Activated naive CD4-positive, alpha-beta T cell treated with Interleukin-2 at 50 U/mL for 16 hours (primary cell): ENCODE results near the gene GRM8.
A peak's percentile ranks its signal among the peaks of the same experiment; 100 is the strongest.
"Not testable (repeated sequence)": the region's sequence is repeated elsewhere in the genome, so short reads cannot be mapped to it uniquely, and the experiment has no call there.

Experiments used
- DNase-seq: peaks from one replicate; pipeline ENCODE4 v3.0.0-alpha.2; 2020

Gene GRM8

GRCh38 chr7:126702242-126703016, 550.3 kb downstream of the GRM8 start:
- DNase-seq: no peak

- peak; percentile 62 for DNase-seq
These were observed 551.7 kb downstream of the GRM8 start for GRCh38 chr7:126700807-126701604.

DNA sequence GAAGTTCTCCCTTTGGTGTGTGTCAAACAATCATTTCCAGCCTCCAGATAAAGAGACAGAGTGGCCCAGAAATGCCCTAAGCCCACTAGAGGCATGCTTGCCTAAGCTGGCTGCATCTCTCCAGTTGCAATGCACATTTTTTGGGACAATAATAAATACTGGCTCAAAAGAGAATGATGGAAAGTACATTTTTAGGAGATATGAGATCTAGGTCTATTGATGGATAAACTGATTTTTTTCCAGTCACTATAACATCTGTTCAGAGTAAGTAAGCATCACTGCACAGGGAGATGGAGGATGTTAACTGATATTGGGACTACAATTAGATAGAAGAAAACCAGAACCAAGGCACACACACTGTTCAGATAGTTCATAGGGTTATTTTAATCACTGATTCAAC, 553.0 kb downstream of the GRM8 start:
- no peak for DNase-seq

DNA sequence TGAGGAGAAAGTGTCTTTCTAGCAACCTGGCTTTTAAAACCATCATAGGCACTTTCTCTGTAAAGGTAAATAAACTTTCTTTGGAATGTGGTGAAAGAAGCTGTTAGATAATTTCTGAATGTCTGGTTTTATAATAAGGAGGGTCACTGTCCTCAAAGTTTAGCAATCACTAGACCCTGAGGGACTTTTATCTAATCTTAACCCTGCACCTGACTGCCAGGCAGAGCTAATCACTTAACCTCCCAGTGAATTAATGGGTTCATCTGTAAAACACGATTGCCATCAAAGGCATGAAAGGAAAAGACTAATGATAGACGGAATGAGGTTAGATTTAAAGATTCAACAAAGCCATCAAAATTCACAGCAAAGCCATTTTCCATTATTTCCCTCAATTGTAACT, 553.8 kb downstream of the GRM8 start:
- DNase-seq: no peak

DNA sequence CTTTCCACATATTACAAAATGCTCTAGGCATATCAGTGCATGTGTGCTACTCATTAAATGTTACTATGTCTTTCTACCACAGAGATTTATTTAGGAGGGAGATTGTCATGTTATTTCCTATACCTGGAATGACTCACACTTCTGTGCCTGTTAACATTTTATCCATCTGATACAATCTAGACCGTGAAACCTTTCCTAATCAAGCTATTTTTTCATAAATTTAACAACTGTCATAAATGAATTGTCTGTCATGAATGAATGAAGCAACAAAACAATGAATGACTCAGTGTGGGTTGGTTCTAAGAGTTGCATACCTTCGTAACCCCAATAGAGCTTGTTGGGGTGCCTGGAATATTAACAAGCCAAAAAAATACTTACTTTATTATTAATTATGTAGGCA, 554.3 kb downstream of the GRM8 start:
- DNase-seq: no peak

DNA sequence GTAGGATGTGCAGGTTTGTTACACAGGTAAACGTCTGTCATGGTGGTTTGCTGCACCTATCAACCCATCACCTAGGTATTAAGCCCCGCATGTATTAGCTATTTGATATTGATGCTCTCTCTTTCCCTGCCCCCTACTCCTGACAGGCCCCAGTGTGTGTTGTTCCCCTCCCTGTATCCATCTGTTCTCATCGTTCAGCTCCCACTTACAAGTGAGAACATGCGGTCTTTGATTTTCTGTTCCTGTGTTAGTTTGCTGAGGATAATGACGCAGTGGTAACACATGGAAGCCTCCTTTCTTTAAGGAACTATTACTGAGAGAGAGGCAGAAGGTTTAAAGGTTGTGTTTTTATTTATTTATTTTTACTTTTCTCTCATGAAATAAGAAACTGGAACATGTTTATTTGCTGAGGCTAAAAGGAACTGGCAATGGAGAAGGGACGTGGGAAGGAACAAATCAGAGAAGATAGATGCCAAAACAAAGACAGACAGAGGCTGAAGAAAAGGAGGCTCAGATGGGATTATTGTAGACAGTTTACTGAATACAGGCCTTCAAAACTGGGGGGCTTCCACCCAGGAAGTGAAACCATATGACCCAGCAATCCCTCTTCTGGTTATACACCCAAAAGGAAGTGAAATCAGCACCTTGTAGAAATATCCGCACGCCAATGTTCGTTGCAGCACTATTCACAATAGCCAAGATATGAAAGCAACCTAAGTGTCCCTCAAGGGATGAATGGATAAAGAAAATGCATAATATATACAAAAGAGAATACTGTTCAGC, 556.3 kb downstream of the GRM8 start:
- DNase-seq: no peak

DNA sequence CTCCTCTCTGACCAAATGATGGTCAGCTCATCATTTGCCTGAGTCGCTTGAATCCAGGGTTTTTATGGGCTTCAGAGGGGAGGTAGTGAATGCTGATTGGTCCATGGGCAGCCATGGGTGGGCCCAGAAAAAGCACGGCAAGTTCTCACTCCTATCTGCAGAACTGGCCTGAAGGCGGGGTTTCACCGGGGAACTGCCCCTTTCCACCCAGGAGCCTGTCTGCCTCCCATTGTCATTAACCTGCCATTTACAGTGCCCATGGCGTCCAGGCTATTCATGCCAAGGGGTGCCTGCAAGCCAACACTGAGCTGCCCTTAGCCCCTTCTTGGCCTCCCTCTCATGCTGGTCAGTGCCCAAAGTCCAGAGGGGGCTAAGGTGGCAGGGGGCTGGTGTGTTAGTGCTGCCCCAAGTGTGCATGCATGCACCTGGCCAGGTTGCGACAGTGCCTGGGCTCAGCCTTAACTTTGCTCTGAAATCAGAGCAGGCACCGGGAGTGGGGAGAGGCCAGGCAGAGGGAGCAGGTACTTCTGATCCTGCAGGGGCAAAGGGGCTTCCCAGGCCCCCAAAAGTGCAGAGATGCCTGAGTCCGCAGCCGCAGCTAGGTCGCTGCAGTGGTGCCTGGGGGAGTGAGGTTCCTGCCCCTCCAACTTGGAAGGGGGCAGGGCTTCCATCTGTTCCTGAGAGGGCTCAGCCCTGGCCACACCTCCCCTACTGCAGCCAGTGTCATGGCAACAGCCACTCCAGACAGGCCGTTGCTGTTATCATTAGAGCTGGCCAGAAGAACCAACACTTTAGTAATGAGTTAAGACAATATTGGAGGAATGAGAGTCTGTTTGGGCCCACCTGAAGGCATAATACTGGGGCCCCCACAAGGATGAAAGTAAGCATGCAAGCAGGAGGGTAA, 561.6 kb downstream of the GRM8 start:
- DNase-seq: no peak

DNA sequence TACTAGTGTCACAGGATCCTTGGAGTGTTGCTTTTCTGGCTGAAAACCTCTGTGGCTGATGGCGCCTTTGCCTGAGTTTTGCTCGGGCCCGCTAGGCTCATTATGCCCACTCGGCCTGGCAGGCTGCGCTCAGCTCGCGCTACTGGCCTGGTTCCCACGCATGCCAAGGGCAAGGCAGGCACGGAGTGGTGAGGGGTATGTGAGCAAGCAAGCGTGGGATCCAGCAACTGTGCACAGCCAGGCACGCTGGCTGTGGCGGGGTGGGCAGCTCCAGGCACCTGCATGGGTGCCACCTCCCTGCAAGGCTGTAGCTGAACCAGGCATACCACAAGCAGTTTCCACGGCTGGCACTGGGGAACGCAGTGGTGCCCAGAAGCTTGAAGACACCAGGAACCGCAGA, 562.6 kb downstream of the GRM8 start:
- DNase-seq: no peak

- DNase-seq: no peak
These were observed 563.7 kb downstream of the GRM8 start for GRCh38 chr7:126689037-126689436.

- no peak for DNase-seq
These were observed 566.3 kb downstream of the GRM8 start for GRCh38 chr7:126686474-126686873.

DNA sequence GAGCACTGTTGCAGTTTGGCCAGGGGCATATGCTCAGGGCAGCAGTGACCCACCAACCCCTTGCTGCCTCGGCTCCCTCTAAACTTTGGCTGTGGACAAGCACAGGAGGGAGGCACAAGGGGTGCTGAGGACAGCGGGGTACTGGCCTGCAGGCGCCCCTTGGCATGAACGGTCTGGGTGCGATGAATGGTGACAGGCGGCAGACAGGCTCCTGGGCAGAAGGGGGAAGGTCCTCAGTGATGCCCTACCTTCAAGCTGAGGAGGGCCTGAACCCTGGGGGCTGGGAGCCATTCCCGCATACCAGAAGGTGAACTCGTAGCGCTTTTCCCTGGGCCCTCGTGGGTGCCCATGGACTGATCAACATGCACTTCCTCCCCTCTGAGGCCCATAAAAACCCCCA, 567.1 kb downstream of the GRM8 start:
- DNase-seq: no peak

GRCh38 chr7:126685018-126685573, 567.6 kb downstream of the GRM8 start:
- no peak for DNase-seq

DNA sequence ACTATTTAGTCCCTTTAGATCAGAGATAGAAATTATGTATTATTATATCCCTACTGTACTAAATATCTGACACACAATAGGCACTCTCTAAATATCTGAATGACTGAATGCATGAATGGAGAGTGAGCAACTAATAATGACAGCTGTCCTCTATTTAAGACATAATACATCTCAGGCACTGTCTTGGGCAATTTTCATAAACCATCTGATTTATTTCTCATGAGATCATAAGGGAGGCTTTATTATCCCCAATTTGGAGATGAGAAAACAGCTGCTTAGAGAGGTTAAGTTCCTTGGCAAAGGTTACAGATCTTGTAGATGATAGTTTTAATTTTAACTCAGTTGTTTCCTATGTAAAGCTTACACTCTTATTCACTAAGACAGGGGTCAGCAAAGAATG, 570.6 kb downstream of the GRM8 start:
- DNase-seq: no peak

DNA sequence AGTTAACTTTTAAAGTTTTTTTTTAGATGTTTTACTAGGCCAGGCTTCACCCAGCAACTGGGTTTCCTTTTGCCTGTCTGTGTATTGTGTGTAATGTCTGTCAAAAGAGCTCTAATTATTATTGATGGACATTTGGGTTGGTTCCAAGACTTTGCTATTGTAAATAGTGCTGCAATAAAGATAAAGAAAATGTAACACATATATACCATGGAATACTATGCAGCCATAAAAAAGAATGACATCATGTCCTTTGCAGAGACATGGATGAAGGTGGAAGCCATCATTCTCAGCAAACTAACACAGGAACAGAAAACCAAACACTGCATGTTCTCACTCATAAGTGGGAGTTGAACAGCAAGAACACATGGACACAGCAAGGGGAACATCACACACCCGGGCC, 584.0 kb downstream of the GRM8 start:
- not testable (repeated sequence) for DNase-seq

DNA sequence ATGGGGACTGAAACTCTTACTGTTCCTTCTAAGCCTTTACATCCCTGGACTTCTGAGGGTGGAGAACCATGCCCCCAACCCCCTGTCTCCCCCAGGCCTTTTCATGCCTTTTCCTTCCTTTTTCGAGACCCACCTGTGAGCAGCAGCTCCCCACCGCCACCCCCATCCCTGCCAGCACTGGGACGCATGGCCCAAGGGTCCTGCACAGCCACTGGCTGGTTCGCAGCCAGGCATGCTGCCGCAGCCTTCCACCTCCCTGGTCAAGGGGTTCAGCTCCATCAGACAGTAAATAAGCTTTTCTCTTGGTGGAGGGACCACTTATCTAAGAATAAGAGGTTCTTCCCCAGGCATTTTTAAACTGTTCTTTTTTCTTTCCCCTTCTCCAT, 584.4 kb downstream of the GRM8 start:
- no peak for DNase-seq

DNA sequence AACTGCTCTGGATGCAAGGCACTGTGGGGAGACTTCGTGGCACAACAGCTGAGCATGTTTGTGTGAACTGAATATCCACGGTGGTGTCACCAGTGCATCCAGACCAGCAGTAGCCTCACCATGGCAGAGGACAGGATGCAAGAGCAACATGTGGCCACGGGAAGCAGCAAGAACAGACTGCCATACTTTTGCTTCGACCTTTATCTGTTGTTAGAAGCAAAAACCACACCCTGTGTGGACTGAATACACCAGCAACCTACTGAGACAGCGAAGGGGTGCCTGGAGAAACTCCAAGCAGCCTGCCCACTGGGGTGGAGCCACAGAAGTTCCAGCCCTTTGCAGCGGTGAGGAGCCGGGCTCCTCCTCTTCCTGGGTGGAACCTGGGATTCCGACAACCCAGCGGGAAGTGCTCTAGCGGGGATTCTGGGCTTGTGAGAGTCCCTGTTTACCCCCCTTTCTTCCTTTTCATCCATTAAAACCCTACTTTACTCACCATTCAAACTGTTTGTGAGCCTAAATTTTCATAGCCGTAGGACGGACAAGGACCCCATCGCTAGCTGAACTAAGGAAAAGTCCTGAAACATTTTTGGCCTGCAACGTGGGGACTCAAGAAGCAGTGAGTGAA, 584.9 kb downstream of the GRM8 start:
- no peak for DNase-seq

DNA sequence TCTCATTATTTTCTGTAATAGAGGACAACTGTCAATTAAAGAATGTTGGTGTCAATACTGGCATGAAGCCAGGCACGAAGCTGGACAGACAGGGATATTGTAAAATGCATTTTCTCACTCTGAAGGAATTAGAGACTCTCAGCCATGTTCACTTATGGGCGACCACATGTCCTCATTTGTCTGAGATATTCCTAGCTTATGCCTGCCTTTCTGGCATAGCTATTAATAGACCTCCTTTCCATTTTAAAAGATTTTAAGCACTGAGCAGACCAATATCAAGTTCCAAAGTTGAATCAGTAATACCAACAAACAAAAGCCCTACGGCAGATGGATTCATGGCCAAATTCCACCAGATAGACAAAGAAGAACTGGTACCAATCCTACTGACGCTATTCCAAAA, 589.9 kb downstream of the GRM8 start:
- DNase-seq: no peak

DNA sequence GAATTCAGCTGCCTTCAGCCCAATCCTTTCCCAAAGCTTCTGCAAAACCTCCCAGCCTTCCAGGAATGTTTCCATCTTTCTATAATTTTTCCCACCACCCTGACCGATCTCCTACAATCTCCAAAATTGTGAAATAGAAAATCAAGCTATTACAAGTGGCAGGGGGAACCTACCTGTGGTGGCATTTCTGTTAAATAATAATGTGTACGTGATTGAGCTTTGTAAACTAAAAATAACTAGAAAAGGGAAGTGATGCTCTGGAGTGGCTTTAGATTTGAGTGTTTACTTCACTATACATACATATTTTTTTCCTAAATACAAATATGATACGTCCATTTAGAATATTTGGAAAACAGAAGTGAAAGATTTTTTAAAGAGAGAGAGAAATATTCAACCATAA, 593.6 kb downstream of the GRM8 start:
- DNase-seq: no peak

GRCh38 chr7:126658684-126659083, 594.1 kb downstream of the GRM8 start:
- DNase-seq: no peak

DNA sequence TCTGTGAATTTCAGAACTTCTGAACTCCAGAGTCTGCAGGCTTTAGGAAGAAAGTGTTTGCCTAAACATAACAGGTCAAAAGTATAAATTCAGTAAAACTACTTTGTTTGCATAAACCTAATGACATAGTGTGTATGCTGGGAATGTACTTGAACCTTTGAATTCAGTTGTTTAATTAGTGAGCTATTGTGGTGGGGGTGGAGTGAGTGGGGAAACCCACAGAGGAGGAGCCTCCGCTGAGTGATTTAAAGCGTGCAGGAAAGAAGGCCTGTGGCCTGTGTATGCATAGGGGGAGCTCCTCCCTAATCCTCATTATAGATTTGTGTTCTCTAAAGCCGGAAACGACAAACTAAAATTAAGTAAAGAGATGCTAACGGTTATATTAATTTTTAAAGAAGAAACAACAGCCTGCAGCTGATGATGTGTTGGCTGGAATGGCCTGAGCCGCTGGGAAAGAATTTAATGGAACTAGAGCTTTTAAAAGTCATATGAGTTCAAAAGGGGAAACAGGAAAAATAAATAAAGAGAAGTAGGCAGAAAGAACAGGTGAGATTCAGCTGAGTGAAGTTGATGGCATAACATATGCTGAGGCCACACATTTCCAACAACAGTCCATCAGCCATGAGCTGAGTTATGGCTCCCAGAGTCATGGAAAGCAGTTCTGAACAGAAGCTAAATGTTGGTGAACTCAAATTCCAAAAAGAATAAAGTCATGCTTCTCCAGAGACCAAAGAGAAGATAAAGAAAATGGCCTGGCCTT, 595.0 kb downstream of the GRM8 start:
- no peak for DNase-seq

DNA sequence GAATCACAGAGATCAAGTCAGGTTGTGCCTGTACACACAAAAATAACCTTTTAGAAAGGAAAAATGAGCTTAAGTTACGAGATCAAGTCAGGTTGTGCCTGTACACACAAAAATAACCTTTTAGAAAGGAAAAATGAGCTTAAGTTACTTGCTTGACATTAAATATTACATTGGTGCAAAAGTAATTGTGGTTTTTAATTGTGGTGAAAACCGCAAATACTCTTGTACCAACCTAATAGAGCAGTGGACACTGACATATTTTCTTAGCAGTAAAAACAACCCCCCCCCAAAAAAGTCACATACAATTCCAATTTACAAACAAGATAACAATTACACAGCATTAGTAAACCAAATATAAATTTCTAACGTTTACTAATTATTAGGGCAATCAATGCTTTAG, 595.6 kb downstream of the GRM8 start:
- DNase-seq: no peak
